ENCODE data around the gene PPP1CA. TPM values are rescaled to one million over a fixed set of nuclear protein-coding genes. Genes with fewer than 3 reads are reported as not detected.
A peak's percentile ranks its signal among the peaks of the same experiment; 100 is the strongest.

PPP1CA gene
- polyA plus RNA-seq, 3 donors: 209 to 551 (median 461) TPM

GRCh38 chr11:67372993-67373647, 28.5 kb downstream of the PPP1CA start, which contains the start of gene CLCF1:
Gene CLCF1, minus strand, starts transcription at chr11:67373598. Its CDS starts 59 bp downstream, at chr11:67373539.
- peaks cover 54% of the 10 kb centered on the region for H3K4me1 Mint-ChIP-seq
- H2AFZ ChIP-seq (ENCODE audit: insufficient read depth, low read depth, low read length, poor library complexity, severe bottlenecking): peak within 1 kb of the TSS; percentile 50
- intact Hi-C loops (cut with micrococcal nuclease): loop anchor here in 1 of 2 donors (5.0 kb wide), 1 partner anchor 101 kb away; no protein-coding TSS in a partner anchor
- peak within 1 kb of the TSS; percentile 80 to 96 (median 94) for H3K27ac Mint-ChIP-seq
- H3K9me3 Mint-ChIP-seq: peaks cover 0 to 2% (median 0%) of the 10 kb centered on the region in 7 donors
- WGBS (ENCODE audit: insufficient coverage): under 1% methylated on average over 71 of the region's 76 CpGs
- TF ChIP-seq, protein P1, sequence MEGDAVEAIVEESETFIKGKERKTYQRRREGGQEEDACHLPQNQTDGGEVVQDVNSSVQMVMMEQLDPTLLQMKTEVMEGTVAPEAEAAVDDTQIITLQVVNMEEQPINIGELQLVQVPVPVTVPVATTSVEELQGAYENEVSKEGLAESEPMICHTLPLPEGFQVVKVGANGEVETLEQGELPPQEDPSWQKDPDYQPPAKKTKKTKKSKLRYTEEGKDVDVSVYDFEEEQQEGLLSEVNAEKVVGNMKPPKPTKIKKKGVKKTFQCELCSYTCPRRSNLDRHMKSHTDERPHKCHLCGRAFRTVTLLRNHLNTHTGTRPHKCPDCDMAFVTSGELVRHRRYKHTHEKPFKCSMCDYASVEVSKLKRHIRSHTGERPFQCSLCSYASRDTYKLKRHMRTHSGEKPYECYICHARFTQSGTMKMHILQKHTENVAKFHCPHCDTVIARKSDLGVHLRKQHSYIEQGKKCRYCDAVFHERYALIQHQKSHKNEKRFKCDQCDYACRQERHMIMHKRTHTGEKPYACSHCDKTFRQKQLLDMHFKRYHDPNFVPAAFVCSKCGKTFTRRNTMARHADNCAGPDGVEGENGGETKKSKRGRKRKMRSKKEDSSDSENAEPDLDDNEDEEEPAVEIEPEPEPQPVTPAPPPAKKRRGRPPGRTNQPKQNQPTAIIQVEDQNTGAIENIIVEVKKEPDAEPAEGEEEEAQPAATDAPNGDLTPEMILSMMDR (IDR thresholded peaks at IDR 0.05): no peak
- no peaks in the 10 kb centered on the region for H3K36me3 ChIP-seq (replicated peaks in 1 of 2; ENCODE audit: control insufficient read depth in 1 of 2, insufficient read depth in 2 of 2, low read length in 2 of 2)
- H3K4me1 ChIP-seq (ENCODE audit: control insufficient read depth in 1 of 2, insufficient read depth in 2 of 2, low read length in 2 of 2): peaks cover 44 to 57% of the 10 kb centered on the region in 2 donors
- H4K20me1 ChIP-seq (ENCODE audit: insufficient read depth, low read length): peaks cover 10% of the 10 kb centered on the region
- no peaks in the 10 kb centered on the region for H3K27me3 ChIP-seq (ENCODE audit: control insufficient read depth in 2 of 2, insufficient read depth in 2 of 2, low read length in 2 of 2)
- H3K79me2 ChIP-seq (ENCODE audit: insufficient read depth, low read length): peaks cover 36% of the 10 kb centered on the region
- peaks cover 16 to 17% of the 10 kb centered on the region in 2 donors for H3K36me3 Mint-ChIP-seq
- peak within 1 kb of the TSS; percentile 93 for H3K4me2 ChIP-seq (replicated peaks; ENCODE audit: extremely low read depth, low read length, poor library complexity, severe bottlenecking)
- peak within 1 kb of the TSS; percentile 37 to 82 (median 51) for H3K4me3 ChIP-seq (replicated peaks in 1 of 3; ENCODE audit: low read depth in 2 of 3, low read length in 3 of 3)
- H3K4me3 Mint-ChIP-seq: peak within 1 kb of the TSS; percentile 88 to 92
- DNase-seq: peak; percentile 22 to 39 (median 39)
- peak within 1 kb of the TSS; percentile 25 to 77 for H3K27ac ChIP-seq (ENCODE audit: low read depth in 1 of 2, low read length in 2 of 2)
- no peaks in the 10 kb centered on the region for H3K9me3 ChIP-seq (replicated peaks in 1 of 2; ENCODE audit: control insufficient read depth in 1 of 2, insufficient read depth in 1 of 2, low read length in 2 of 2)
- H3K9ac ChIP-seq (ENCODE audit: insufficient read depth, low read length, poor library complexity, severe bottlenecking): peak within 1 kb of the TSS; percentile 86
- peaks cover 10 to 23% (median 12%) of the 10 kb centered on the region in 3 donors for H3K27me3 Mint-ChIP-seq (ENCODE audit: low read depth in 3 of 3)

- WGBS (ENCODE audit: insufficient coverage): under 1% methylated on average over 65 of the region's 78 CpGs
Observed at GRCh38 chr11:67372321-67372992, 29.2 kb downstream of the PPP1CA start.

More at GRCh38 chr11:67372321-67372992, 29.2 kb downstream of the PPP1CA start:
- Histone ChIP-seq H3K4me3 (replicated peaks in 1 of 3; ENCODE audit: low read depth in 2 of 3, low read length in 3 of 3) (peak overlapping the region; percentile 37 to 82 (median 51)), H3K79me2 (ENCODE audit: insufficient read depth, low read length) (peaks cover 36% of the 10 kb centered on the region), H3K27me3 (ENCODE audit: control insufficient read depth in 2 of 2, insufficient read depth in 2 of 2, low read length in 2 of 2) (no peaks in the 10 kb centered on the region), H3K4me2 (replicated peaks; ENCODE audit: extremely low read depth, low read length, poor library complexity, severe bottlenecking) (peak overlapping the region; percentile 93), H4K20me1 (ENCODE audit: insufficient read depth, low read length) (peaks cover 10% of the 10 kb centered on the region), H3K36me3 (replicated peaks in 1 of 2; ENCODE audit: control insufficient read depth in 1 of 2, insufficient read depth in 2 of 2, low read length in 2 of 2) (no peaks in the 10 kb centered on the region), H3K4me1 (ENCODE audit: control insufficient read depth in 1 of 2, insufficient read depth in 2 of 2, low read length in 2 of 2) (peaks cover 44 to 59% of the 10 kb centered on the region in 2 donors), H3K27ac (ENCODE audit: low read depth in 1 of 2, low read length in 2 of 2) (peak overlapping the region in 1 of 2 donors; percentile 77), H3K9me3 (replicated peaks in 1 of 2; ENCODE audit: control insufficient read depth in 1 of 2, insufficient read depth in 1 of 2, low read length in 2 of 2) (no peaks in the 10 kb centered on the region), H2AFZ (ENCODE audit: insufficient read depth, low read depth, low read length, poor library complexity, severe bottlenecking) (peak overlapping the region; percentile 40), H3K9ac (ENCODE audit: insufficient read depth, low read length, poor library complexity, severe bottlenecking) (peak overlapping the region; percentile 86)
- no peak for DNase-seq
- H3K36me3 Mint-ChIP-seq: peaks cover 18 to 22% of the 10 kb centered on the region in 2 donors
- peaks cover 10 to 30% (median 15%) of the 10 kb centered on the region in 3 donors for H3K27me3 Mint-ChIP-seq (ENCODE audit: low read depth in 3 of 3)
- peaks cover 0 to 2% (median 0%) of the 10 kb centered on the region in 7 donors for H3K9me3 Mint-ChIP-seq
- peak overlapping the region; percentile 89 to 91 for H3K4me3 Mint-ChIP-seq
- intact Hi-C loops (cut with micrococcal nuclease): loop anchor here in 1 of 2 donors (5.0 kb wide), 1 partner anchor 100 kb away; no protein-coding TSS in a partner anchor
- TF ChIP-seq, protein P1 (IDR thresholded peaks at IDR 0.05): no peak
- peaks cover 61% of the 10 kb centered on the region for H3K4me1 Mint-ChIP-seq
- H3K27ac Mint-ChIP-seq: peak overlapping the region in 3 of 7 donors; percentile 45 to 90 (median 86)

Data from CD14-positive monocyte (primary cell).